ENCODE data around the gene OR2A2.

Gene OR2A2

DNA sequence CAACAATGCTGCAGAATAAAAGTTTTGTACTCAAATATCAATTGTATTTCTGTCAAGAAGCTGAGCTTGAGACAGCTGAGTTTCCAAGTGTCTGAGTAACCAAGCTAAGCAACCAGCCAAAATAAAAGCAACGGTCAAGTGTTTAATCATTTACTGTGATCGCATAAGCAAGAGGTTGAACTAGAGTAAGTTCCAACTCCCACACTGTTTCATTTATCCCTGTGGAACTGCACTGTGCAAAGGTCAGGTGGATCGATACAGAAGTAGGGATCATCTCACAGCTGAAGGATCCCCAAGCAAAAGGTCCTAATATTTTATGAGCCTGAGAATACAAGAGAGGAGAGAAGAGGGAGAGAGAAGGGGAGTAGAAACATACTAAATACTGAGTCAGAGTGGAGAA, 35.0 kb downstream of the OR2A2 start:
- no peak for DNase-seq

DNA sequence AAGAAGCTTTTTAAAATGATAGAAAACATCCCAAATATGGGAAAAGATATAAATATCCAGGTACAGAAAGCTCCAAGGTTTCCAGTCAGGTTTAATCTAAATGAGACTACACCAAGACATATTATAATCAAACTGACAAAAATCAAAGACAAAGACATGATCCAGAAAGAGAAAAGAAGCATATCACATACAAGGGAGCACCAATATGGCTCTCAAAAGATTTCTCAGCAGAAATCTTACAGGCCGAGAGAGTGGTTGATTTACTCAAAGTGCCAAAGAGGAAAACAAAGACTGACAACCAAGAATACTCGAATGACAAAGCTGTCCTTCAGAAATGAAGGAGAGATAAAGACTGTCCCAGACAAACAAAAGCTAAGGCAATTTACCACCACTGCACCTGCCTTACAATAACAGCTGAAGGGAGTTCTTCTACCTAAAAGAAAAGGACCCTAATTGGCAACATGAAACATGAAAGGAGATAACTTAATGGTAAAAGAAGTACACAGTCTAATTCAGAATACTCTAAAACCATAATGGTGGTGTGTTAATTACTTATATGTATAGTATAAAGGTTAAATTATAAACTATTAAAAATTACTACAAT, 38.9 kb downstream of the OR2A2 start:
- no peak for DNase-seq

DNA sequence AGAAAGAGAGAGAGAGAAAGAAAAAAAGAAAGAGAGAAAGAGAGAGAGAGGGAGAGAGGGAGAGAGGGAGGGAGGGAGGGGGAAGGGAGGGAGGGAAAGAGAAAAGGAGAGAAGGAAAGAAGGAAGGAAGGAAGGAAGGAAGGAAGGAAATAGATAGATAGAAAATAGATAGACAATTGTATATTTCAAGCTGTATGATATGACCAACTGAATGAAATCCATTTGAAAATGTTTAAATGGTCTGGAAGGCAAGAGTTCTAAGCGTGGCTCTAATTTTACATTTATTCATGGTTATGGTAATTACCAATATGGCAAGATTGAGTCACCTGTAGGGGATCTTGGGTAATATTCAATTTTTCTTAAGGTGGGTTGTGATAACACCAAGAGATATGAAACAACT, 49.5 kb downstream of the OR2A2 start:
- no peak for DNase-seq

Data from NCI-H1694 treated with DMSO at 0.1 percent for 48 hours (cell line).